HG03378 (cell line): ENCODE results near the gene PARP14.
"Not testable (repeated sequence)": the region's sequence is repeated elsewhere in the genome, so short reads cannot be mapped to it uniquely, and the experiment has no call there.

Source experiments
- ATAC-seq: cut with Tn5 transposase; IDR thresholded peaks from one replicate; pipeline ENCODE4 v1.9.1; 2021; ENCODE audit warnings: mild to moderate bottlenecking, moderate library complexity; ENCODE audit not compliant: unreplicated experiment

PARP14 gene

DNA sequence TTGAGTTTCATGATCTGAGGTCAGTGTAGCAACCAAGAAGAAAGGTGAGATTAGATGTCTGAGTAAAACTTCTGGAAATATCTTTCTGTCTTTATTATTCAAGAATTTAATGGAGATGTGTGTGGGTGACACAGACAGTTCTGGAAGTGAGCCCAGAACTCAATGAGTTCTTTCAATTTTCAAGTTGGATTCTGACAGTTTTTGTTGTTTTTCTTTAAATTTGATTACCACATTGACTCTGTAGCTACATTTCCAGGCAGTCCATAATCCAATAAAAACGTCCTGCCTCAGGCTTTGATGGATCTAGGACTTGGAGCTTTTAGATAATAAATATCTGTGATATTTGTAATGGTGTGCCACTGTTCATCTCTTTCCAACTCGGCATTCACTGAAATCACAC lies 3.9 kb upstream of the PARP14 start:
- ATAC-seq: no peak

GRCh38 chr3:122677216-122677615 lies 3.4 kb upstream of the PARP14 start:
- no peak for ATAC-seq

- ATAC-seq: no peak
Measured at GRCh38 chr3:122678506-122678905, 2.1 kb upstream of the PARP14 start.

- peak; percentile 42 for ATAC-seq
Measured at GRCh38 chr3:122679085-122679881, 1.4 kb upstream of the PARP14 start.

DNA sequence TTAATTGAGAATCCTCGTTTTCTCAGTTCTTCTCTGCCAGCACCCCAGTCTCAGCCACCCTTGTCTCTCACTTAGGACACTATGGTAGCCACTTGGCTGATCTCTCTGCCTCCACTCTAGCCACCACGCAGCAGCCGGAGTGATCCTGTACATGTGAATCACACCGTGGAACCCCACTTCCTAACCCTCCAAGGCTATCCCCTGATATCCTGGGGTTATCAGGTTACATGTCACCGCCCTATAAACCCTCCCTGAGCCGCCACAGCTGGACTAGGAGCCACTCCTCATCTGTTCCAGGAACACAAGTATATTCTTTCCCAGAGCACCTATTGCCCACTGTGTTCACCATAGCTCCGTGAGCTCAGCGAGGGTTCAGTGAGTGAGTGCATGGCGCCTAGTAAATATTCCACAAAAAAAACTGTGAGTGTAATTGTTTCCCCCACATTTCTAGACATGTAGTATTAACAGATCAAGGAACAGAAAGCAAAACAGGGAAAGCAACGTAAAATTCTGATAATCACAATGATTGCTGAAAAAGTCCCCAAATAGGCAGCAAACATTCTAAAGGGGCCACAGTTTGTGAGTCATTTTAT lies 661 bp upstream of the PARP14 start:
- no peak for ATAC-seq

DNA sequence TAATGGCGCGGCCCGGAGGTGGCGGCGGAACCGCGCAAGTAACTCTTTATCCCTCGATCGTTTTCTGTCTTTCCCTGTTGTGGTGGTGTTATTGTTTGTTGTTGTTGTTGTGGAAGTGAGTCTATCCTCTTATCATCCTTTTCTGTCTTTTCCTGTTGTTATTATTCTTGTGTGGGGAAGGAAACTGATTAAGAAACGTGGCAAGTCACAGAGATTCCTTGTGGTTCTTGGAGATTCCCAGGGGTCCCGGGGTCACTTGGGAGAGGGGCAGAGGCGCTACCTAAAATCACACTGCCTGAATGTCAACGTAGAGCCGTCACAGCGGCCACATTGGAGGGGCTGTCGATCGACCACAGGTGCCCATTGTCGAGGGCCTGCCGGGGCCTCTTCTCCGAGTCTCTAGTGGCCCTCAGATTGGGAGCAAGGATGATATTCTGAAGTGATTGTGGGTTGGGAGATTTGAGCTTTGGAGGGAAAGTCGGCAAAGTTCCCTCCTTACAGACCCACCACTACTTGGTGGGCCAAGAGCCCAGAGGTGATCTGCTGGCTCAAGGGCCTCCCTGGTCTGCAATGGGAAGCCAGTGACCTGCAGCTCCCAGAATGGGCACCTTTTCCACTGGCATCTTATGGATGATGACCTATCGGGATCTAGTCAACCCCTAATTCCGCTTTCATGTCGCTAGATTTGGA lies 790 bp downstream of the PARP14 start:
- no peak for ATAC-seq

DNA sequence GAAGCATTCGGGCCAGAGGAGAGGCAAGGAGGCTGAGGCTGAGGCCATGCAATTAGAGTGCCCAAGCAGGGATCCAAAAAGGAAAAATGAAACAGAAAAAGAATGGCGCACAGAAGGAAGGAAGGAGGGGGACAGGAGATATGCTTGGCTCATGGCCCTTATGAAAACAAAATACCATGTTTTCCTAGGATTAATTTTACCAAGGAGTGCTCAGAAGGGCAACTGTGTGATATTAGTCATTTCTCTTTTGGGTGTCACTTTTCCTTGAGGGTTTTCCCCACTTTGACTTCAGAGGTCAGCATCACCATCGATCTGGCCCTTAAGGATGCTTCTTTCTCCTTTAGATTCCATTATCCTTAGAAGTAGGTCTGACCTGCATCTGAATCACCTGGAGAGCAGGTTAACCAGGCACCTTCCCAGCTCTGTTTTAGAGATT lies 1.4 kb downstream of the PARP14 start:
- no peak for ATAC-seq

DNA sequence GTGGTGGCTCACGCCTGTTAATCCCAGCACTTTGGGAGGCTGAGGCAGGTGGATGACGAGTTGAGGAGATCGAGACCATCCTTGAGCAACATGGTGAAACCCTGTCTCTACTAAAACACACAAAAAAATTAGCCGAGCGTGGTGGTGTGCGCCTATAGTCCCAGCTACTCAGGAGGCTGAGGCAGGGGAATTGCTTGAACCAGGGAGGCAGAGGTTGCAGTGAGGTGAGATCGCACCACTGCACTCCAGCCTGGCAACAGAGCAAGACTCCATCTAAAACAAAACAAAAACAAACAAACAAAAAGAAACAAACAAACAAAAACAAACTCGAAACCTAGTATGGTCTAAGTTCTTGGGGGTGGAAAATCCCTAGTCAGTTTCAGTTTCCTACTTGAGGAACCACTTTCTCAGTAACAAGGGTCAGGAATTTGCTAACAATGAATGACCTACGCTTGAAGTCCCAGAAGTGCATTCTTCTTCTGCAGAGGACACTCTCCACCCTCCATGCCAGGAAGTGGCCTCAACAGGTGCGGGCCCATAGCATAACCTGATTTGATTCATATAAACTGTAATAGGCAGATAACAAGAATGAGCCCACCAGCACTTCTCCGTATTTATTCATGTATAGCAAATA lies 2.3 kb downstream of the PARP14 start:
- ATAC-seq: not testable (repeated sequence)

- no peak for ATAC-seq
Measured at GRCh38 chr3:122687298-122687697, 6.7 kb downstream of the PARP14 start.

GRCh38 chr3:122688996-122689395 lies 8.4 kb downstream of the PARP14 start:
- no peak for ATAC-seq

DNA sequence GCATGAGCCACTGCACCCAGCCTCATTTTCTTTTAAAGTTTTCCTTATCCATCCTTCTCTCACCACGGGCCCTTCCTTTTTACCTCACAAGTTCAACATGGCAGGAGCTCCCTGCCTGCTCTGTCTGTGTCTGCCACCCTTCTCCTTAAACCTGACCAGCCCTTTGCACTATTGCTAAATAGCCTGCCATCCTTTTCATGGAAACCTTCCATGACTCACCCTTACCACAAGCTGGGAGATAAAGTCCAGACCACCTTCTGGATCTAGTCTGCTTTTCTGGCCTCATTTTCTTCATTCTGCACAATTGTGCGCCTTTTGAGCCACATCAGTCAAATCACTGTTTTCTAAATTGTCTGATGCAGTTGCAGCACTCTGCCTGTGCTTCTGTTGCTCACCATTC lies 8.9 kb downstream of the PARP14 start:
- no peak for ATAC-seq

DNA sequence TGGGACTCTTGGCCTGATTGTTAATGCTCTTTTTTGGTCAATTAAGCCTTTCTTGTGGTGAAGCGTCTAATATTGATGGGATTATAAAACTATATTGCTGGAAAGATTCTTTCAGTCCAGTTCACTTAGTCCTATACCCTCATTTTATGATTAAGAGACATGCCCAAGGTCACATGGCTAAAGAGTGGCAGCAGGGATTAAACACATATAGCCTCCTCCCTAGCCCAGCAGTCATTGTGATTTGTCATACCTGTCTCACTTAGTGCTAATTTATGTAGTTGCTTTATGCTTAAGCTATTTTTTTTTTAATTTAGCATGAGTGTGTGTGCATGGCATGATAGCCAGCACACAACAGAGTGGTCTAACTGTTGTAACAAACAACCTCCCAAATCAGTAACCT lies 9.5 kb downstream of the PARP14 start:
- ATAC-seq: no peak

GRCh38 chr3:122691195-122691594 lies 10.6 kb downstream of the PARP14 start:
- ATAC-seq: peak; percentile 76

DNA sequence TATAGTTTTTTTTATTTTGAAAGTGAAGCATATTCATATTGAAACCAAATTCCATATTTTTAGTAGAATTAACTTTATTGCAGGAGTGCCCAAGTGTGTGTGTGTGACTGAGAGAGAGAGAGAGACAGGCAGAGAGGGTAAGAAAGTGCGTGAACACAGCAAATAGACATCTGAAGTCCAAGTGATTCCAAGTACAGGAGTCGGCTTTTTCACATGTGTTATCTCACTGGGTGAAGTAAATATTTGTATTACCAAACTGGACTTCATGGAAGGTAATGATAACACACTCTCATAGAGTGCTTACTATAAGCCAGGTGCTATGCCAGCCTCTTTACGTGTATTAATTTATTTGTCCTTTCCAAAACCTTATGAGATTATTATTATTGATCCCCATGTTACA lies 12.0 kb downstream of the PARP14 start:
- ATAC-seq: no peak

GRCh38 chr3:122694966-122695365 lies 14.3 kb downstream of the PARP14 start:
- ATAC-seq: no peak

- no peak for ATAC-seq
Measured at GRCh38 chr3:122695927-122696561, 15.4 kb downstream of the PARP14 start.

GRCh38 chr3:122697952-122698620 lies 17.4 kb downstream of the PARP14 start:
- ATAC-seq: peak; percentile 77

- no peak for ATAC-seq
Measured at GRCh38 chr3:122700193-122700592, 19.6 kb downstream of the PARP14 start.

DNA sequence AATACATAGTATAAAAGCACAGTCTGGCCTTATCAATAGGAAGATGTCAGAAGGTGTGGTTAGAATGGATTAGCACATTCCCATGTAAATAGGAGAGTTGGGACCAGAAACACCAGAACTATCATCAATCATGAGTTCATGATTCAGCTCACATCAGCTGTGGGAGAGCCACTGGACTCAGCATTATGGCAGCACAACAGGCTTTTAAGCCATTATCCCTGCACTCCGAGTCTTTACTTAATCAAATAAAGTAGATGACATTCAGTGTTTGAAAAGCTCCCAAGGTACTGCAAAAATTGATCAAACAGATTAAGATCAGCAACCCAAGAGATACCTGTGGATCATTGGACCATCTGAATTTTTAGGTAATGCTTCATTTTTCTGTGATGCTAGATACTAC lies 24.7 kb downstream of the PARP14 start:
- no peak for ATAC-seq

DNA sequence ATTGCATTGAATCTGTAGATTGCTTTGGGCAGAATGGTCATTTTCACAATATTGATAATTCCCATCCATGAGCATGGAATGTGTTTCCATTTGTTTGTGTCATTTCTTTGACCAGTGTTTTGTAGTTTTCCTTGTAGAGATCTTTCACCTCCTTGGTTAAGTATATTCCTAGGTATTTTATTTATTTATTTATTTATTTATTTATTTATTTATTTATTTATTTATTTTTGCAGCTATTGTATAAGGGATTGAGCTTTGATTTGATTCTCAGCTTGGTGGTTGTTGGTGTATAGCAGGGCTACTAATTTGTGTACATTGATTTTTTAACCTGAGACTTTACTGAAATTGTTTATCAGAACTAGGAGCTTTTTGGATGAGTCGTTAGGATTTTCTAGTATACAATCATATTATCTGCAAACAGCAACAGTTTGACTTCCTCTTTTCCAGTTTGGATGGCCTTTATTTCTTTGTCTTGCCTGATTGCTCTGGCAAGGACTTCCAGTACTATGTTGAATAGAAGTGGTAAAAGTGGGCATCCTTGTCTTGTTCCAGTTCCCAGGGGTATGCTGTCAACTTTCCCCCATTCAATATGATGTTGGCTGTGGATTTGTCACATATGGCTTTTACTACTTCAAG lies 30.1 kb downstream of the PARP14 start:
- ATAC-seq: not testable (repeated sequence)
